AG09319 (cell line): Measurements from ENCODE around the gene SMAD7.

Source experiments
- DNase-seq: peaks from one replicate; pipeline ENCODE4 v3.0.0-alpha.2; 2010; ENCODE audit warnings: low read depth; ENCODE audit errors: extremely low read depth
- TF ChIP-seq, protein P1 (sequence below): IDR thresholded peaks from 2 replicates; pipeline ENCODE4 v1.5.1; 2011; ENCODE audit warnings: low read depth, mild to moderate bottlenecking, inconsistent platforms, low read length, moderate library complexity

The SMAD7 gene

DNA sequence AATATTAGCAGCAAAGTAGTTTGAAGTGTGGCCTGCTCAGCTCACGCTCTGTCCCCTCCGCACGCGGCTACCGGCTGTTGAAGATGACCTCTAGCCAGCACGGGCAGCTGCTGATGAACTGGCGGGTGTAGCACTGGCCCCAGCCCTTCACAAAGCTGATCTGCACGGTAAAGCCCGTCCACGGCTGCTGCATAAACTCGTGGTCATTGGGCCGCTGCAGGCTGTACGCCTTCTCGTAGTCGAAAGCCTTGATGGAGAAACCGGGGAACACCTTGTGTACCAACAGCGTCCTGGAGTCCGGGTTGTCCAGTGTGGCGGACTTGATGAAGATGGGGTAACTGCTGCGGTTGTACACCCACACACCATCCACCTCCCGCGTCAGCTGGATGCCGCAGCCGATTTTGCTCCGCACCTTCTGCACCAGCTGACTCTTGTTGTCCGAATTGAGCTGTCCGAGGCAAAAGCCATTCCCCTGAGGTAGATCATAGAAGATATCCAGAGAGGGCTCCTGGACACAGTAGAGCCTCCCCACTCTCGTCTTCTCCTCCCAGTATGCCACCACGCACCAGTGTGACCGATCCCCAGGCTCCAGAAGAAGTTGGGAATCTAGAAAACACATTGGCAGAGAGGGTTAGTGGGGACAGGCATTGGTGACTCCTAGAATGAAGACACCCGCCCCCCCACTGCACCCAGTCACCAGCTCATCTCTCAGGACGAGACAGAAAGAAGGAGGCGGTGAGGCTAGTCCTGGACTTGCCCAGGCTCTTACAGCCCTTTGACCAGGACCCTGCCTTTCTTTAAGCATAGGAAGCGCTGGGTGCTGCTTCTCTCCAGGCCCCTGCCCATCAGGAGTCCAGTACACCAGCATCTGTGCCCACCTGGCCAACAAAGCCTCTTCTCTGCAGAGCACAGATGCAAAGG lies 29.2 kb downstream of the SMAD7 start:
- TF ChIP-seq, protein P1, sequence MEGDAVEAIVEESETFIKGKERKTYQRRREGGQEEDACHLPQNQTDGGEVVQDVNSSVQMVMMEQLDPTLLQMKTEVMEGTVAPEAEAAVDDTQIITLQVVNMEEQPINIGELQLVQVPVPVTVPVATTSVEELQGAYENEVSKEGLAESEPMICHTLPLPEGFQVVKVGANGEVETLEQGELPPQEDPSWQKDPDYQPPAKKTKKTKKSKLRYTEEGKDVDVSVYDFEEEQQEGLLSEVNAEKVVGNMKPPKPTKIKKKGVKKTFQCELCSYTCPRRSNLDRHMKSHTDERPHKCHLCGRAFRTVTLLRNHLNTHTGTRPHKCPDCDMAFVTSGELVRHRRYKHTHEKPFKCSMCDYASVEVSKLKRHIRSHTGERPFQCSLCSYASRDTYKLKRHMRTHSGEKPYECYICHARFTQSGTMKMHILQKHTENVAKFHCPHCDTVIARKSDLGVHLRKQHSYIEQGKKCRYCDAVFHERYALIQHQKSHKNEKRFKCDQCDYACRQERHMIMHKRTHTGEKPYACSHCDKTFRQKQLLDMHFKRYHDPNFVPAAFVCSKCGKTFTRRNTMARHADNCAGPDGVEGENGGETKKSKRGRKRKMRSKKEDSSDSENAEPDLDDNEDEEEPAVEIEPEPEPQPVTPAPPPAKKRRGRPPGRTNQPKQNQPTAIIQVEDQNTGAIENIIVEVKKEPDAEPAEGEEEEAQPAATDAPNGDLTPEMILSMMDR = no peak
- no peak for DNase-seq

GRCh38 chr18:48920408-48921038 lies 30.2 kb downstream of the SMAD7 start:
- TF ChIP-seq, protein P1 = no peak
- DNase-seq = no peak

GRCh38 chr18:48919547-48919946 lies 31.2 kb downstream of the SMAD7 start:
- no peak for DNase-seq
- TF ChIP-seq, protein P1 = no peak

DNA sequence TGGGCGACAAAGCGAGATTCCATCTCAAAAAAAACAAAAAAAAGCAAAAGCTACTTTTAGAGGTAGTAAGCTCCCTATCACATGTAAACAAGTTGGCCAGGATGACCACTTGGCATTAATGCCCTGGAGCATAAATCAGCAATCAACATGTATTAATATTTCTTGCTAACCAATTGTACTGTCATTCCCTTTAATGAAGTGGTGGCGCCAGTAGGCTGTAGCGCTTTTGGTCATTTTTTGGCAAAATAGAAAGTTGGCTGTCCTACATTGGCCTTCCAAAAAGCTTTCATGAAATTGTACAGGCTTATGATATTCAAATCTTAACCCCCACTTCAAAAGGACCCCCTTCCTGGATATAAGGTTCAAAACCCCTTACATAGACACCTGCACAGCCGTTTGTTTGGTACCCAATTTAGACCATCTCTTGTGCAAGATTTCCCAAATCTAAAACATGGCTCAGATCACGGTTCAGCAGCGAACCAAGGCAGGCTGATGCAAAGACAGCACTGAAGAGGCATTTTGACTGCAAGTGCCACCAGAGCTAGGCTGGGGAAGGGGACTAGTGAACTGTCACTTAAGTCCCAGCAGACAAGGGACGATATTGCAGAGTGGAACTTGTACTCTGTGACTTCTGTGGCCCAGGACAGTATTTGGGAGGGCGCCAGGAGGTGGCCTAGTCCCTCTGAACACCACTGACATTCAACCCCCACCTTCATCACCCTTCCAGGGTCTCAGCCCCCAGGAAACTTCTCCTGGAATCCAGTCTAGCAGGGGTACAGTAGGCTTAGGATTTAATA lies 31.9 kb downstream of the SMAD7 start:
- no peak for DNase-seq
- TF ChIP-seq, protein P1 = no peak

- DNase-seq = no peak
- TF ChIP-seq, protein P1 = no peak
Observed at GRCh38 chr18:48917579-48918517, 32.9 kb downstream of the SMAD7 start.

DNA sequence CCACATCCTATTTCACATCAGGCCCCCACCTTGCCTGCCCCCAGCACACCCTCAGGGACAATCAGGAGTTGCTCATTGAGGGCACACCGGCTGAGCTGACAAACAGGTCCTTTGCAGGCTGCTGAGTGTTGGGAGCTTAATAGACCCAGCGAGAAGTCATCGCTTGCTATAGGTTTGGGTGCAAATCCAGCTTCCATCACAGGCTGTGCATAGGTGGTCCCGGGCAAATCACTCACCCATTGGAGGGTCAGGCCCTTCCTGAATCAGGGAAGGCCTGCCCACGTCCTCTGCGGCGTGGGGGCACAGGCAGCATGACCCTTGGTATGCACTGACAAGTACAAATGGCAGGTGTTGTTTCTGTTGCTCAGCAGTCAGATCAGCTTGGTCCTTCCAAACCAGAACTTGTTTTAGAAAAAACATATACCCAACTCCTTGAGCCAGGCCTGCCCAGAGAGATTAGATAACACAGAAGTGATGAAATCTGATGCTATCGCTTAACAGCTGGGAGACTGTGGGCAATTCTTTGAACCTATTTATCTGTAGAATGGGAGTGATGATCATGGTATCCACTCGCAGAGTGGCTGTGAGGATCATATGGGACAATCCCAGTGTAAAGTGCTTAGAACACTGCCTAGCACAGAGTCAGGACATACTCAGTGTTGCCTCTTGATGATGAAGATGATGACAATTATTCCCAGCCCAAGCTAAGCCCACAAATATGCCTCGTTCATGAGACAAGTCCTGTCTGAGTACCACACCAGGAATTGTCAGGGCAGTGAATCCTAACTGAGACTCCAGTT lies 34.9 kb downstream of the SMAD7 start:
- TF ChIP-seq, protein P1 = no peak
- DNase-seq = no peak
